Thoracic aorta (tissue), 2 donors: ENCODE data around the gene ARAP3. TPM values are rescaled to one million over a fixed set of nuclear protein-coding genes. Genes with fewer than 3 reads are reported as not detected.

Source experiments
- ATAC-seq: fragments of 150-250 bp; one replicate; pipeline ENCODE4 v1.8.0; 2017; ENCODE audit warnings: low read depth; ENCODE audit not compliant: insufficient number of reproducible peaks, low FRiP score
- DNase-seq: peaks from one replicate; pipeline ENCODE4 v3.0.0-alpha.2; 2020; ENCODE audit warnings: low spot score
- H3K27ac ChIP-seq, 2 donors: fragments of 200-600 bp; sonication (generic); 1 replicate in 1 of 2; 2 replicates in 1 of 2; pipeline ENCODE4 v1.5.1; 2016; ENCODE audit warnings: mild to moderate bottlenecking in 2 of 2, moderate library complexity in 2 of 2
- H3K27me3 ChIP-seq: fragments of 200-600 bp; sonication (generic); replicated peaks from 2 replicates; pipeline ENCODE4 v1.6.0; 2016; ENCODE audit warnings: mild to moderate bottlenecking; ENCODE audit not compliant: insufficient read depth
- H3K36me3 ChIP-seq: fragments of 200-600 bp; sonication (generic); one replicate; pipeline ENCODE4 v1.5.1; 2016
- H3K4me1 ChIP-seq, 2 donors: fragments of 200-600 bp; sonication (generic); 1 replicate in 1 of 2; 2 replicates in 1 of 2; pipeline versions ENCODE4 v1.5.1 to v1.6.0; 2016; ENCODE audit warnings: low read depth in 2 of 2, mild to moderate bottlenecking in 1 of 2; ENCODE audit not compliant: control insufficient read depth in 1 of 2
- H3K4me3 ChIP-seq: fragments of 200-600 bp; sonication (generic); 2 replicates; pipeline ENCODE4 v1.5.1; 2016; ENCODE audit warnings: mild to moderate bottlenecking
- H3K9me3 ChIP-seq: fragments of 200-600 bp; sonication (generic); 2 replicates; pipeline ENCODE4 v1.5.1; 2016
- total RNA-seq, 2 donors: library from RNA; depleted of rRNA; stranded (reverse); fragments of >200 nt; gene quantifications; one replicate each; pipeline versions ENCODE4 v1.1.0 to v1.2.3, GENCODE V29; 2016
- TF ChIP-seq, protein P1 (sequence below): fragments of 200-600 bp; sonication (generic); IDR thresholded peaks from one replicate; pipeline ENCODE4 v1.5.1; 2019; ENCODE audit warnings: antibody characterized with exemption

The ARAP3 gene
- total RNA-seq, 2 donors from 2014 or later = 15.0 to 16.2 TPM

DNA sequence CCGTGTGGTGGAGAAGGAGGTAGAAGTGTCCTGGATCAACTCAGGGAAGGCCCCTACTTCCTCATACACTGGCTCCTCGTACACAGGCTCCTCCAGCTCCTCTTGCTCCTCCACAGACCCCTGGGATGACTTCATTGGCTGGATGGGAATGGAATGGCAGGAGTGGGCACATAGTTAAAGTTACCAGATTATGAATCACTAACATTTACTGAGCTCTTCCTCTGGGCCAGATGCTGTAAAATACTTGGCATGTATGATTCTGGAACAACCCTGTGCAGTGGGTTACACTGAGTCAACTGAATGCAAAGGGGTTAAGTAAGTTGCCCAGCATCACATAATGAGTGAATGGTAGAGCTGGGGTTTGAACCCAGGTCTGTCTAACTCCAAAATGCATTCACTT, 27.7 kb downstream of the ARAP3 start:
- no peaks in the 10 kb centered on the region for H3K27me3 ChIP-seq
- ATAC-seq (no peak), DNase-seq (no peak)
- no peaks in the 10 kb centered on the region for H3K36me3 ChIP-seq
- peaks cover 11 to 16% of the 10 kb centered on the region in 2 donors for H3K4me1 ChIP-seq
- no peaks in the 10 kb centered on the region for H3K9me3 ChIP-seq
- no peak overlapping the region for H3K4me3 ChIP-seq
- TF ChIP-seq, protein P1, sequence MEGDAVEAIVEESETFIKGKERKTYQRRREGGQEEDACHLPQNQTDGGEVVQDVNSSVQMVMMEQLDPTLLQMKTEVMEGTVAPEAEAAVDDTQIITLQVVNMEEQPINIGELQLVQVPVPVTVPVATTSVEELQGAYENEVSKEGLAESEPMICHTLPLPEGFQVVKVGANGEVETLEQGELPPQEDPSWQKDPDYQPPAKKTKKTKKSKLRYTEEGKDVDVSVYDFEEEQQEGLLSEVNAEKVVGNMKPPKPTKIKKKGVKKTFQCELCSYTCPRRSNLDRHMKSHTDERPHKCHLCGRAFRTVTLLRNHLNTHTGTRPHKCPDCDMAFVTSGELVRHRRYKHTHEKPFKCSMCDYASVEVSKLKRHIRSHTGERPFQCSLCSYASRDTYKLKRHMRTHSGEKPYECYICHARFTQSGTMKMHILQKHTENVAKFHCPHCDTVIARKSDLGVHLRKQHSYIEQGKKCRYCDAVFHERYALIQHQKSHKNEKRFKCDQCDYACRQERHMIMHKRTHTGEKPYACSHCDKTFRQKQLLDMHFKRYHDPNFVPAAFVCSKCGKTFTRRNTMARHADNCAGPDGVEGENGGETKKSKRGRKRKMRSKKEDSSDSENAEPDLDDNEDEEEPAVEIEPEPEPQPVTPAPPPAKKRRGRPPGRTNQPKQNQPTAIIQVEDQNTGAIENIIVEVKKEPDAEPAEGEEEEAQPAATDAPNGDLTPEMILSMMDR = no peak
- no peak overlapping the region for H3K27ac ChIP-seq

DNA sequence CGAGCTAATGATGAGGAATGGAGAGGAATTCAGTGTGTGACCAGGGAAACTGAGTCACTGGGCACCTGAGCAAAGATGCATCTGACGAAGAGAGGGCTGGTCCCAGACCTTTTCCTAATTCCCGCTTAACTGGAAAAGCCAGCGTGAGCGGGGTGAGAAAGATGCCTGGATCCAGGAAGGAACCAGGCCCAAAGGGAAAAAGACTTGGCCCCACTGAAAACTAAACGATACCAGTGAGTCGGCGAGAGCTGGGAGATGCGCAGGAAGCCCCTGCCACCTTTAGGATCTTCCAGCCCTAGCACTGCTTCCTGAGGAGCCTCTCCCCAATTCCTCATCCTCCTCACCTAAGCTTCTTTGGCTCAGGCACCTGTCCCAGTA, 30.3 kb downstream of the ARAP3 start:
- H3K9me3 ChIP-seq = no peaks in the 10 kb centered on the region
- TF ChIP-seq, protein P1 = no peak
- H3K4me1 ChIP-seq = peaks cover 11 to 16% of the 10 kb centered on the region in 2 donors
- H3K4me3 ChIP-seq = peak overlapping the region; percentile 85
- peak overlapping the region; percentile 42 to 61 for H3K27ac ChIP-seq
- H3K27me3 ChIP-seq = no peaks in the 10 kb centered on the region
- DNase-seq (no peak), ATAC-seq (no peak)
- H3K36me3 ChIP-seq = peaks cover 1% of the 10 kb centered on the region

DNA sequence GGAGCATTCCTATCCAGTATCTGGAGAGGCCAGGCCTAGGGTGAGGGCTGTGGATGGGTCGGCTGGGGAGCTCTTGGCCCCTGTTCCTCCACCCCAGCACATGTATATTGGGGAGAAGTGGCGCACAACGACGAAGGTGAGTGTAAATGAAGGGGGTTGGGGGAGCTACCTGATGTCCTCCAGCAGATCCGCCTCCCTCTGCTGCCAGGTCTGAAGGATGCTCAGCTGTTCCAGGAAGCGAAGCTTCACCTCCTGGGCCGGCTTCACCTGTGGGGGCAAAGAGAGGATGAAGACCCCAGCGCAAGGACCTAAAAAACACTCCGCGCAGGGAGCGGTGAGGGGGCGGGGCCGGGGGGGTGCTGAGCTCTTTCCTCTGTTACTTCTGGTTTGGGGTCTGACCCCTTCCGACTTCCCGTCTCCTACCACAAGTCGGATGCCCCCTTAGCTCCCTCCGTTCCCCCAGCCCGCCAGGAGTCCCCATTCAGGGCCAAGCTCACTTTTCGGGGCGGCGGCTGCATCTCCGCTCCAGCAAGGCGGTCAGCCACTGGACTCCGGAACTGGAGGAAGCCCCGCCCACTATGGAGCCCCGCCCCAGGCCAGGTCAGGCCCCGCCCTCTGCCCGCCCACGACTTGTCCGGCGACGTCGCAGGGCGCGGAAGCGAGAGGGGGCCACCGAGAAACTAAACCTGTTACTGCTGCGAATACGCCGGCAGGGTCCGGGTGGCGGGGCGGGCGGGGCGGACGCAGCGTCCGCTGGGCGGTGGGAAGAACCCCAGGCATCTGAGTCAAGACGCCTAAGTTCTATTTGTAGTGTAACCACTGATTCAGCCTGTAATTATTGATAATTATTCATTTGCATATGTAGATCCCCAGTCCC, 30.9 kb downstream of the ARAP3 start, which contains the start of gene FCHSD1:
Gene FCHSD1, minus strand, starts transcription at position 568 of the 877 bp plus-strand sequence. Its CDS starts 50 bp downstream, at position 518.
- Histone ChIP-seq H3K9me3 (no peaks in the 10 kb centered on the region), H3K27me3 (no peaks in the 10 kb centered on the region), H3K4me3 (peak within 1 kb of the TSS; percentile 85), H3K27ac (peak within 1 kb of the TSS; percentile 42 to 61), H3K36me3 (peaks cover 8% of the 10 kb centered on the region), H3K4me1 (peaks cover 11 to 16% of the 10 kb centered on the region in 2 donors)
- TF ChIP-seq, protein P1 = peak; percentile 25
- DNase-seq (peak; percentile 62), ATAC-seq (peak; percentile 73)

DNA sequence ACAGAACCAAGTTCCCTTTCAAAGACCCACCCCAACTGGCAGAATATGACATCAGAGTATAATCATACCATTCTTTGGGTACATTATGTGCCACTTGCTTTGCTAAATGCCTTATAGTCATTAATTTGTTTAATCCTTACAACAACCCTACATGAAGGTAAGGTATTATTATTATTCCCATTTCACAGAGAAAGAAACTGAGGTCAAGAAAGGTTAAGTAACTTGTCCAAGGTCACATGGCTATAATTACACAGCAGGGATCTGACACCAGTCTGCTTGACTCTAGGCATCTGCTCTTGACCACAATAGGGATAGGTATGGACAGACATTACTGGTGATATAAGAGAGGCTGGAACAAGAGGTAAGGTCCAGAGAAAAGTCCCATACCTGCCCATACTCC, 32.1 kb downstream of the ARAP3 start:
- H3K27ac ChIP-seq = no peak overlapping the region
- no peak overlapping the region for H3K4me3 ChIP-seq
- peaks cover 11 to 16% of the 10 kb centered on the region in 2 donors for H3K4me1 ChIP-seq
- H3K9me3 ChIP-seq = no peaks in the 10 kb centered on the region
- DNase-seq (no peak), ATAC-seq (no peak)
- H3K36me3 ChIP-seq = peaks cover 19% of the 10 kb centered on the region
- H3K27me3 ChIP-seq = no peaks in the 10 kb centered on the region
- TF ChIP-seq, protein P1 = no peak

DNA sequence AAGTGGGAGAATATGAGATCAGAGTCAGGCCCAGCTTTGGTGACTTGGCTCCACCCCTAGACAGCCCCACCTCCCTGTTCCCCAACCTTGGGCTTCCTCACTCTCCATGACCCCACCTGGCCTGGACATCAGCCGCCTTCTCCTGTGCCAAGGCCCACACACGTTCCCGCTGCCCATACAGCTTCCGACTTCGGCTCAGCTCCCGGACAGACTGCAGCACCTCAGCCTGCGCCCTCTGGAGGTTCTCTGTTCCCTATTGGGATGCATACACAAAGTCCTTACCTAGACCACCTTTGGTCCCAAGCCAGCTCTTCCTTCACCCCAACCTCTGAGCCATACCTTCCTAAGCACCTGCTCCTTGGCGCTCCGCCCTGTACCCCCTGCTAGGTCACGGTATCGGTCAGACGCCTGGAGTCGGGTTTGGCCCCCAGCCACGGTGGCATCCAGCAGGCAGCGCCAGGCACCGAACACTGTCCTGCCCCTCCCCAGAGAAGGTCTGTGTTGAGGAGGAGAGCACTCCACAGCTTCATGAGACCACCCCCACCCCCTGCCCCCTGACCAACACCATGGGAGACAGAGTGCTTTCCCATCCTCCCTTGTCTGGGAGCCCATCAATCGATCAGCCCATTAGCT, 32.9 kb downstream of the ARAP3 start:
- no peak for DNase-seq
- H3K4me1 ChIP-seq = peaks cover 11 to 16% of the 10 kb centered on the region in 2 donors

More for the DNA sequence above, 32.9 kb downstream of the ARAP3 start:
- TF ChIP-seq, protein P1 = no peak
- H3K36me3 ChIP-seq = peaks cover 19% of the 10 kb centered on the region
- no peak overlapping the region for H3K4me3 ChIP-seq
- H3K27me3 ChIP-seq = no peaks in the 10 kb centered on the region
- no peaks in the 10 kb centered on the region for H3K9me3 ChIP-seq
- ATAC-seq = no peak
- no peak overlapping the region for H3K27ac ChIP-seq
